Caco-2 (cell line): Measurements from ENCODE around the gene CMTM7. TPM values are rescaled to one million over a fixed set of nuclear protein-coding genes. Genes with fewer than 3 reads are reported as not detected.

ENCODE experiments used
- BruUV-seq: library from RNA; stranded (reverse); fragments of 400-500 nt; replicated peaks from 2 replicates; lab custom pipeline; 2021; lab: Mats Ljungman, UMichigan
- CTCF ChIA-PET: fragments of 300-600 bp; sonication (Branson Sonifier 250); formaldehyde crosslinking; loops from one replicate; lab custom pipeline; 2022; ENCODE audit warnings: antibody characterized with exemption; lab: Charles Lee
- POLR2A ChIA-PET: fragments of 300-600 bp; sonication (Branson Sonifier 250); formaldehyde crosslinking; loops from one replicate; lab custom pipeline; 2022; ENCODE audit warnings: antibody characterized with exemption; lab: Charles Lee
- DNase-seq, 2 experiments: peaks; one replicate each; pipeline versions ENCODE4 v3.0.0 to v3.0.0-alpha.2; 2020 to 2022
- H3K27me3 ChIP-seq: replicated peaks from 2 replicates; pipeline ENCODE4 v1.6.0; 2011; ENCODE audit warnings: low read length; ENCODE audit not compliant: control insufficient read depth, insufficient read depth
- H3K36me3 ChIP-seq: 2 replicates; pipeline ENCODE4 v1.5.1; 2011; ENCODE audit warnings: low read length; ENCODE audit not compliant: control insufficient read depth, insufficient read depth
- H3K4me1 ChIP-seq: fragments of 250-450 bp; sonication (Bioruptor Pico); 2 replicates; pipeline ENCODE4 v1.5.1; 2020; ENCODE audit warnings: mild to moderate bottlenecking
- H3K4me3 ChIP-seq: 2 replicates; pipeline ENCODE4 v1.5.1; 2011; ENCODE audit warnings: low read depth, mild to moderate bottlenecking, control low read depth, low read length
- H3K9me3 ChIP-seq: fragments of 250-450 bp; sonication (Bioruptor Pico); 2 replicates; pipeline ENCODE4 v1.5.1; 2020; ENCODE audit warnings: mild to moderate bottlenecking, moderate library complexity
- H3K27ac Mint-ChIP-seq: one replicate; pipeline ENCODE4 v1.8.0; 2022; ENCODE audit warnings: mixed read lengths; ENCODE audit not compliant: unreplicated experiment
- H3K27me3 Mint-ChIP-seq: one replicate; pipeline ENCODE4 v1.8.0; 2022; ENCODE audit warnings: mixed read lengths; ENCODE audit not compliant: insufficient read depth, unreplicated experiment
- H3K36me3 Mint-ChIP-seq: one replicate; pipeline ENCODE4 v1.8.0; 2022; ENCODE audit warnings: mild to moderate bottlenecking, mixed read lengths; ENCODE audit not compliant: insufficient read depth, unreplicated experiment
- H3K4me1 Mint-ChIP-seq: one replicate; pipeline ENCODE4 v1.8.0; 2022; ENCODE audit warnings: low read depth, mixed read lengths; ENCODE audit not compliant: unreplicated experiment
- H3K4me3 Mint-ChIP-seq: one replicate; pipeline ENCODE4 v1.8.0; 2022; ENCODE audit warnings: mild to moderate bottlenecking, moderate library complexity, mixed read lengths; ENCODE audit not compliant: unreplicated experiment
- H3K9me3 Mint-ChIP-seq: one replicate; pipeline ENCODE4 v1.8.0; 2022; ENCODE audit warnings: mixed read lengths; ENCODE audit not compliant: unreplicated experiment
- CTCF ChIP-seq, 2 experiments: fragments of 200-600 bp in 1 of 2; IDR thresholded peaks; 1 replicate in 1 of 2; 2 replicates in 1 of 2; pipeline versions ENCODE4 v1.5.1 to v1.8.0; 2011 to 2022; ENCODE audit warnings: antibody characterized with exemption in 1 of 2, control low read depth in 1 of 2, inconsistent platforms in 1 of 2, low read depth in 1 of 2, low read length in 1 of 2, mild to moderate bottlenecking in 1 of 2, moderate library complexity in 1 of 2; ENCODE audit not compliant: insufficient read depth in 1 of 2, severe bottlenecking in 1 of 2, unreplicated experiment in 1 of 2
- intact Hi-C: fragments of 100-400 bp; cut with micrococcal nuclease; formaldehyde crosslinking; loops from one replicate; pipeline ENCODE4 v1.10.0; 2022; ENCODE audit not compliant: unreplicated experiment
- total RNA-seq: library from RNA; stranded (reverse); gene quantifications from 2 replicates; pipeline ENCODE4 v1.2.3, GENCODE V29; 2022

CMTM7 gene
- total RNA-seq, 1 experiment from 2014 or later = 27.0 TPM

GRCh38 chr3:32371461-32372212 lies 20.0 kb upstream of the CMTM7 start:
- no peak for DNase-seq
- no peak for TF ChIP-seq CTCF (IDR thresholded peaks at IDR 0.05; ENCODE audit: insufficient read depth in 1 of 2, low read depth in 1 of 2, low read length in 1 of 2, severe bottlenecking in 1 of 2, unreplicated experiment in 1 of 2)
- Mint-ChIP-seq H3K27ac (no peak overlapping the region), H3K4me3 (no peak overlapping the region), H3K36me3 (peaks cover 23% of the 10 kb centered on the region), H3K27me3 (no peaks in the 10 kb centered on the region), H3K9me3 (no peaks in the 10 kb centered on the region), H3K4me1 (peaks cover 6% of the 10 kb centered on the region)
- CTCF ChIA-PET = no interaction called here
- H3K9me3 ChIP-seq = no peaks in the 10 kb centered on the region
- intact Hi-C loops = no loop called here
- POLR2A ChIA-PET = interaction anchor here (0.5 kb wide), 1 partner anchor 1508 kb away, joined by 3 read pairs; no protein-coding TSS in a partner anchor
- H3K4me1 ChIP-seq = peaks cover 6% of the 10 kb centered on the region
- no TSS peak for BruUV-seq
- no peak overlapping the region for H3K4me3 ChIP-seq
- H3K36me3 ChIP-seq = no peaks in the 10 kb centered on the region; the same call in 1 of the 2 replicates
- no peaks in the 10 kb centered on the region for H3K27me3 ChIP-seq

GRCh38 chr3:32372213-32372490 lies 19.5 kb upstream of the CMTM7 start:
- no peak for DNase-seq
- Histone ChIP-seq H3K27me3 (no peaks in the 10 kb centered on the region), H3K4me3 (no peak overlapping the region), H3K36me3 (no peaks in the 10 kb centered on the region; the same call in 1 of the 2 replicates), H3K4me1 (0 out of 2 replicates have a peak, but pooled peaks cover under 1% of the 10 kb centered on the region), H3K9me3 (no peaks in the 10 kb centered on the region)
- peaks cover 1% of the 10 kb centered on the region for H3K4me1 Mint-ChIP-seq
- CTCF ChIA-PET = no interaction called here
- H3K27me3 Mint-ChIP-seq = no peaks in the 10 kb centered on the region
- no peak for TF ChIP-seq CTCF (IDR thresholded peaks at IDR 0.05; ENCODE audit: insufficient read depth in 1 of 2, low read depth in 1 of 2, low read length in 1 of 2, severe bottlenecking in 1 of 2, unreplicated experiment in 1 of 2)
- intact Hi-C loops = no loop called here
- no peak overlapping the region for H3K4me3 Mint-ChIP-seq
- POLR2A ChIA-PET = interaction anchor here (0.5 kb wide), 1 partner anchor 1509 kb away, joined by 3 read pairs; no protein-coding TSS in a partner anchor
- H3K36me3 Mint-ChIP-seq = peaks cover 23% of the 10 kb centered on the region
- BruUV-seq = no TSS peak
- H3K9me3 Mint-ChIP-seq = no peaks in the 10 kb centered on the region
- H3K27ac Mint-ChIP-seq = no peak overlapping the region

- TF ChIP-seq CTCF (IDR thresholded peaks at IDR 0.05; ENCODE audit: insufficient read depth in 1 of 2, low read depth in 1 of 2, low read length in 1 of 2, severe bottlenecking in 1 of 2, unreplicated experiment in 1 of 2) = no peak
- Histone ChIP-seq H3K36me3 (no peaks in the 10 kb centered on the region), H3K4me1 (no peaks in the 10 kb centered on the region), H3K4me3 (no peak overlapping the region), H3K9me3 (no peaks in the 10 kb centered on the region), H3K27me3 (no peaks in the 10 kb centered on the region)
- CTCF ChIA-PET = no interaction called here
- H3K4me3 Mint-ChIP-seq = no peak overlapping the region
- H3K9me3 Mint-ChIP-seq = no peaks in the 10 kb centered on the region
- no peak overlapping the region for H3K27ac Mint-ChIP-seq
- no peaks in the 10 kb centered on the region for H3K4me1 Mint-ChIP-seq
- intact Hi-C loops = no loop called here
- BruUV-seq = no TSS peak
- peaks cover 15% of the 10 kb centered on the region for H3K36me3 Mint-ChIP-seq
- DNase-seq = no peak
- H3K27me3 Mint-ChIP-seq = no peaks in the 10 kb centered on the region
- POLR2A ChIA-PET = no interaction called here
These were observed 18.4 kb upstream of the CMTM7 start for GRCh38 chr3:32373276-32373675.
